HFFc6 (cell line): ENCODE results near the gene AARS2. TPM values are rescaled to one million over a fixed set of nuclear protein-coding genes. Genes with fewer than 3 reads are reported as not detected.

Experiments used
- DNase-seq: peaks from one replicate; pipeline ENCODE4 v3.0.0-alpha.2; 2018
- H3K27ac Mint-ChIP-seq: 2 replicates; pipeline ENCODE4 v1.8.0; 2020; ENCODE audit warnings: mild to moderate bottlenecking, mixed read lengths
- H3K27me3 Mint-ChIP-seq: 2 replicates; pipeline ENCODE4 v1.8.0; 2021; ENCODE audit warnings: mild to moderate bottlenecking, moderate library complexity, mixed read lengths; ENCODE audit not compliant: insufficient read depth
- H3K36me3 Mint-ChIP-seq: 2 replicates; pipeline ENCODE4 v1.8.0; 2021; ENCODE audit warnings: low read depth, mixed read lengths
- H3K4me1 Mint-ChIP-seq: 2 replicates; pipeline ENCODE4 v1.8.0; 2020; ENCODE audit warnings: low read depth, mixed read lengths
- H3K4me3 Mint-ChIP-seq: 2 replicates; pipeline ENCODE4 v1.8.0; 2020; ENCODE audit warnings: mild to moderate bottlenecking, moderate library complexity, mixed read lengths
- H3K9me3 Mint-ChIP-seq: 2 replicates; pipeline ENCODE4 v1.8.0; 2020; ENCODE audit warnings: mild to moderate bottlenecking, mixed read lengths
- CTCF ChIP-seq: fragments of 200-600 bp; sonication (generic); IDR thresholded peaks from 2 replicates; pipeline ENCODE4 v1.5.0; 2021; ENCODE audit warnings: antibody characterized with exemption, mild to moderate bottlenecking
- total RNA-seq, 6 experiments: library from RNA; stranded (reverse); fragmentation: NEBNext Ultra II Directional; extraction: Animal tissue kit (Norgen Biotek cat#: 25700); gene quantifications; 2 replicates in 1 of 6; 3 replicates in 5 of 6; pipeline ENCODE4 v1.2.3, GENCODE V29; 2021

The AARS2 gene
- total RNA-seq, 6 experiments from 2014 or later = 8.8 to 11.5 (median 10.7) TPM

DNA sequence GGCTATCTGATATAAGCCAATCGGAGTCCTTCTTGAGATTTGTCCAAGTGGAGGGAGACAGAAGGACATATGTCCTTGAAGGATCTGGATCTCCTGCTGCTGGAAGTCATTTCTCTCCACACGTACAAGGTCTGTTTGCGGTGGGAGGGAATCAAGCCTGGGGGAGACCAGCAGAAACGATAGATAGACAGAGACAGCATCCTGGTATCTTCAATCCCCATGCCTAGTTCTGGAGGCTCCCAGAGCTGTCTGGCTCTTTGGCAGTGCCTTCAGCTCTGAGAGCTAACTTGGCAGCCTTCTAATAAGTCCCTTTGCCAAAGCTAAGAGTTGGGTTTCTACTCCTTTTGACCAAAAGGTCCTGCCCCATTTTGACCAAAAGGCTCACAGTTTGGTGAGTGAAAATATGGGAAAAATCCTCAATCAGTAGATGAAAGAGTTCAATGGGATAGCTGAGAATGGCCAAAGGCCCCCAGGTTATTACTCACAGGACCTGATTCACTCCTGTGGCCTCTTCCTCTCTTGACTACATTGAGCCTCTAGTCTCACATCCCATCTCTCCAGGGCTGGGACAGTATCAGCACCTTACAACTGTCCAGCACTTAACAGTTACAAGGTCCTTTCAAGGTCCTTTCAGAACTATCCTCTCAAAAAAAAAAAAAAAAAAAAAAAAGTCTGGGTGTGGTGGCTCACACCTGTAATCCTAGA, 20.3 kb downstream of the AARS2 start:
- Mint-ChIP-seq H3K27ac (no peak overlapping the region), H3K9me3 (no peaks in the 10 kb centered on the region), H3K4me3 (no peak overlapping the region), H3K4me1 (no peaks in the 10 kb centered on the region), H3K36me3 (no peaks in the 10 kb centered on the region), H3K27me3 (peaks cover 59% of the 10 kb centered on the region)
- DNase-seq = no peak
- no peak for TF ChIP-seq CTCF

DNA sequence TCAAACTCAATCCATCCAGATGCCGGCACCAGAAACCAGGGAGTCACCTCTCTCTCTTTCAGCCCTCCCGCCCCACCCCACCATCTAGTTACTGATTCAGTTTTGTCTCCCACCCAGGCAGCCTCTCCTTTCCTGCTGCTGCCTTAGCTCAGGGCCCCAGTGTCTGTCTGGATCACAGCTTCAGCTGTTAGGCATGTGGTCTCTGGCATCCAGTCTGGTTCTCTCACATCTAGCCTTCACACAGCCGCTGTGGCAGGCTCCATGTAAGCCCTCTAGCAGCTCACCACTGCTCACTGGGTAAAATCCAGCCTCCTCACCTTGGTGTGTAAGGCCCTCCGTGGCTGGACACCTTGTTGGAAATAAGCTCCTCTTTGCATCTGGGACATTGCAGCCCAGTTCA, 21.3 kb downstream of the AARS2 start:
- Mint-ChIP-seq H3K4me3 (no peak overlapping the region), H3K9me3 (no peaks in the 10 kb centered on the region), H3K27me3 (peaks cover 59% of the 10 kb centered on the region), H3K27ac (no peak overlapping the region), H3K36me3 (no peaks in the 10 kb centered on the region), H3K4me1 (no peaks in the 10 kb centered on the region)
- DNase-seq = no peak
- no peak for TF ChIP-seq CTCF

GRCh38 chr6:44289726-44290260, 23.4 kb downstream of the AARS2 start:
- Mint-ChIP-seq H3K4me1 (no peaks in the 10 kb centered on the region), H3K36me3 (no peaks in the 10 kb centered on the region), H3K27me3 (peaks cover 56% of the 10 kb centered on the region), H3K9me3 (no peaks in the 10 kb centered on the region), H3K4me3 (no peak overlapping the region), H3K27ac (no peak overlapping the region)
- no peak for DNase-seq
- no peak for TF ChIP-seq CTCF

- H3K9me3 Mint-ChIP-seq = no peaks in the 10 kb centered on the region
- peaks cover 59% of the 10 kb centered on the region for H3K27me3 Mint-ChIP-seq
- no peaks in the 10 kb centered on the region for H3K4me1 Mint-ChIP-seq
- H3K4me3 Mint-ChIP-seq = no peak overlapping the region
- H3K36me3 Mint-ChIP-seq = no peaks in the 10 kb centered on the region
- no peak; the same call in 1 of the 2 replicates for TF ChIP-seq CTCF
- no peak overlapping the region for H3K27ac Mint-ChIP-seq
- no peak for DNase-seq
Measured at GRCh38 chr6:44286747-44287146, 26.4 kb downstream of the AARS2 start.

GRCh38 chr6:44286285-44286565, 26.9 kb downstream of the AARS2 start:
- Mint-ChIP-seq H3K4me3 (no peak overlapping the region), H3K36me3 (no peaks in the 10 kb centered on the region), H3K27ac (no peak overlapping the region), H3K9me3 (no peaks in the 10 kb centered on the region), H3K27me3 (peaks cover 54% of the 10 kb centered on the region), H3K4me1 (no peaks in the 10 kb centered on the region)
- no peak for TF ChIP-seq CTCF
- DNase-seq = no peak
